ENCODE data around the gene DLG2.

DNA sequence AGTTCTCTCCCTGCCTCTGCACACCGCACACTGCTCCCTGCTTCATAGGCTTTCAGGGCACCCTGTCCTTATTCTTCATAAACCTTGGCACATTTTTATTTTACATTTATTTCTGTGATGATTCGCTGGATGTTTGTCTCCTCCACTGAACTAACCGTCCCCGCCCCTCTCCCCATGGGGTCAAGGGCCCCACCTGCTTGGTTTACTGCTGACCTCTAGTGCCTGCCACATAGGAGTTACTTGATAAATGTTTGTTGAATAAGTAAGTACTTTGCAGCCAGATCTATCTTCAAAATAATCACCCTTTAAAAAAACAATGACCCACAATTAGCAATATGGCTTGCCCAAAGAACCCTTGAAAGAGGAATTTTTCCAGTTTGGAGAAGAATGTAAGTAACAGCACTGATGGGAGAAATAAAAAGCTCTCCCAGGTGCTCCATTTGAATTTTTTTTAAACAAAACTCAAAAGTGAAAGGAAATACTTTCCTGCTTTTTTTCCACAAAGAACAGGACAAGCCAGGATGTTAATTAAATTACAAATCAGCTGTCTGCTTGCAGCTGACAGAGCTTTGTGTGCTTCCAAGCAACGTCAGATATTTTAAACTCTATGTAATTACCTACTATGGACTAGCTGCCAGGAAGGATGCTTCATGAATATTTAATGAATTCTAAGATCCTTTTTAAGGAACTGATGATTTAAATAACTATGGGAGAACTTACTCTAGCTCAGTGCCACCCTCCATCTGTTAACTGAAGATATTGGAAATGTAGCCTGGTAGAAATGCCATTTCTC, 1083.6 kb downstream of the DLG2 start:
- TF ChIP-seq, protein P1, sequence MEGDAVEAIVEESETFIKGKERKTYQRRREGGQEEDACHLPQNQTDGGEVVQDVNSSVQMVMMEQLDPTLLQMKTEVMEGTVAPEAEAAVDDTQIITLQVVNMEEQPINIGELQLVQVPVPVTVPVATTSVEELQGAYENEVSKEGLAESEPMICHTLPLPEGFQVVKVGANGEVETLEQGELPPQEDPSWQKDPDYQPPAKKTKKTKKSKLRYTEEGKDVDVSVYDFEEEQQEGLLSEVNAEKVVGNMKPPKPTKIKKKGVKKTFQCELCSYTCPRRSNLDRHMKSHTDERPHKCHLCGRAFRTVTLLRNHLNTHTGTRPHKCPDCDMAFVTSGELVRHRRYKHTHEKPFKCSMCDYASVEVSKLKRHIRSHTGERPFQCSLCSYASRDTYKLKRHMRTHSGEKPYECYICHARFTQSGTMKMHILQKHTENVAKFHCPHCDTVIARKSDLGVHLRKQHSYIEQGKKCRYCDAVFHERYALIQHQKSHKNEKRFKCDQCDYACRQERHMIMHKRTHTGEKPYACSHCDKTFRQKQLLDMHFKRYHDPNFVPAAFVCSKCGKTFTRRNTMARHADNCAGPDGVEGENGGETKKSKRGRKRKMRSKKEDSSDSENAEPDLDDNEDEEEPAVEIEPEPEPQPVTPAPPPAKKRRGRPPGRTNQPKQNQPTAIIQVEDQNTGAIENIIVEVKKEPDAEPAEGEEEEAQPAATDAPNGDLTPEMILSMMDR (conservative IDR thresholded peaks at IDR 0.05; ENCODE audit: low read depth, low read length) = no peak
- TF ChIP-seq POLR2A (IDR thresholded peaks at IDR 0.05; ENCODE audit: low read depth, low read length) = no peak

All from IMR-90 (cell line).